BLaER1 (cell line): Measurements from ENCODE around the gene TMEM163.

Experiments
- H3K27ac ChIP-seq: shearing (Covaris generic); formaldehyde crosslinking; 2 replicates; pipeline ENCODE4 v1.8.1; 2022
- H3K27me3 ChIP-seq: shearing (Covaris generic); formaldehyde crosslinking; 2 replicates; pipeline ENCODE4 v1.8.1; 2022
- H3K36me3 ChIP-seq: shearing (Covaris generic); formaldehyde crosslinking; 2 replicates; pipeline ENCODE4 v1.8.1; 2022
- H3K4me1 ChIP-seq: shearing (Covaris generic); formaldehyde crosslinking; 2 replicates; pipeline ENCODE4 v1.8.1; 2022
- H3K4me2 ChIP-seq: shearing (Covaris generic); formaldehyde crosslinking; 2 replicates; pipeline ENCODE4 v1.8.1; 2022
- H3K4me3 ChIP-seq: shearing (Covaris generic); formaldehyde crosslinking; 2 replicates; pipeline ENCODE4 v1.8.1; 2022
- H3K9ac ChIP-seq: shearing (Covaris generic); formaldehyde crosslinking; 2 replicates; pipeline ENCODE4 v1.8.1; 2022
- H3K9me3 ChIP-seq: shearing (Covaris generic); formaldehyde crosslinking; 2 replicates; pipeline ENCODE4 v1.8.1; 2022
- H4K20me1 ChIP-seq: shearing (Covaris generic); formaldehyde crosslinking; 2 replicates; pipeline ENCODE4 v1.8.1; 2022
- Cebpa-rat ChIP-seq: shearing (Covaris generic); IDR thresholded peaks from 2 replicates; pipeline ENCODE4 v1.8.1; 2022

TMEM163 gene

DNA sequence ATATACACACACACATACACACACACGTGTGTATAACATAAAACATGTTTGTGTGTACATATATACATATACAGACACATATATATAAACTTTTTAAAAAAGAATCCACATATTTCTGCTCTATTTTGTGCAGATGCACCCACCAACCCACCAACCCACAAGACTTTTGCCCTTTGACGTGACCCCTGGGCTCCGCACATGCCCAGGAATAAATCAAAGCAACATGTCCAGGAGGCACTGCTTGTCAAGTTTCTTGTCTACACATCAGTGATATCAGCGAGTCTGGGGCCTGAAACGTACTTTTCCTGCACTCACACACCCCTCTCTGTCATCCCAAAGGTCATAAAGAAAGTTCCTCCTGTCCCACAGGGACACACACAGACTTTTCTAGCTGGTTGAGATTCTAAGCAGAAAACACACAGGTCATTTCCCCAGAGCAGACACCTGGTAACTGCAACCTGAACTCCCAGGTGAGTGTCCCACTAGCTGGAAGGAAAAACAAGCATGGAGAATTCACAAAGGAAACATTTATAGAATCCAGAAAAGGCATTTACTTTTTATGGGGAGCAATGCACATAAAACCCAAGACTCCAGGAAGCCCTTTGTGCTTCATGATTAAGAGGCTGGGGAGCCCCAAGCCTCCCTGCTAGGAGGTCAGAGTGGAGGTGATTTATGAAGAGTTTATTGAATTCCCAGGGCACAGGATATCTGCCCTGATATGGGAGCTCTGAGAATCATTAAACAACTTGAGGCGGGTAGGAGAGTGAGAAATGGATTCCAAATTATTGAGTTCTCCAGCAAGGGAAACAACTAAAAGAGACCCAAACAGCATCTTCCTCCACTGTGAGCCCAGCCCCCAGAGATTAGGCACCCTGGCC lies 253.3 kb downstream of the TMEM163 start:
- no peak for TF ChIP-seq Cebpa-rat
- H3K27ac ChIP-seq = no peak overlapping the region
- no peaks in the 10 kb centered on the region for H3K27me3 ChIP-seq

DNA sequence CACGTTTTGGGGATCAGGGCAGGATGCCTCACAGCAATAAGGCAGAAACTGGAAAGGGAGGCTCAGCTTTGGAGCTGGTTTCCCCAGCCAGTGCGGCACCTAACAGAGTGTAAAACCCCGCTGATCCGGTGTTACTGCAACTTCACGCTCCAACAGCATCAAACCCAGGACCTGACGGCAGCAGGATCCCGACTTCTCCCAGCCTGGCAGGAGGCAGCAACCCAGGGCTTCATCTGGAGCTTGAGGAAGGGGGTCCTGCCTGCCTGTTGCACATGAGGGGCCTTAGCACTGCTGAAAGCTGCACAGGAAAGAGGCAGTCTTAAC lies 255.1 kb downstream of the TMEM163 start:
- H3K27ac ChIP-seq = no peak overlapping the region
- H3K4me2 ChIP-seq = no peak overlapping the region
- H3K9ac ChIP-seq = no peak overlapping the region
- H3K4me1 ChIP-seq = no peaks in the 10 kb centered on the region
- H3K36me3 ChIP-seq = no peaks in the 10 kb centered on the region
- no peak for TF ChIP-seq Cebpa-rat
- H3K27me3 ChIP-seq = no peaks in the 10 kb centered on the region
- H3K9me3 ChIP-seq = no peaks in the 10 kb centered on the region
- H4K20me1 ChIP-seq = no peaks in the 10 kb centered on the region
- H3K4me3 ChIP-seq = no peak overlapping the region

More for the DNA sequence above, 253.3 kb downstream of the TMEM163 start:
- H3K4me3 ChIP-seq = no peak overlapping the region
- no peaks in the 10 kb centered on the region for H4K20me1 ChIP-seq
- H3K36me3 ChIP-seq = no peaks in the 10 kb centered on the region
- no peak overlapping the region for H3K4me2 ChIP-seq
- H3K4me1 ChIP-seq = no peaks in the 10 kb centered on the region
- H3K9me3 ChIP-seq = no peaks in the 10 kb centered on the region
- no peak overlapping the region for H3K9ac ChIP-seq

GRCh38 chr2:134462791-134463698 lies 255.8 kb downstream of the TMEM163 start:
- Histone ChIP-seq H3K27ac (no peak overlapping the region), H3K27me3 (no peaks in the 10 kb centered on the region), H3K36me3 (no peaks in the 10 kb centered on the region), H3K4me1 (peaks cover 1% of the 10 kb centered on the region; the same call in 1 of the 2 replicates), H3K4me3 (no peak overlapping the region), H3K4me2 (no peak overlapping the region), H3K9me3 (no peaks in the 10 kb centered on the region), H3K9ac (no peak overlapping the region), H4K20me1 (no peaks in the 10 kb centered on the region)
- TF ChIP-seq Cebpa-rat = no peak

DNA sequence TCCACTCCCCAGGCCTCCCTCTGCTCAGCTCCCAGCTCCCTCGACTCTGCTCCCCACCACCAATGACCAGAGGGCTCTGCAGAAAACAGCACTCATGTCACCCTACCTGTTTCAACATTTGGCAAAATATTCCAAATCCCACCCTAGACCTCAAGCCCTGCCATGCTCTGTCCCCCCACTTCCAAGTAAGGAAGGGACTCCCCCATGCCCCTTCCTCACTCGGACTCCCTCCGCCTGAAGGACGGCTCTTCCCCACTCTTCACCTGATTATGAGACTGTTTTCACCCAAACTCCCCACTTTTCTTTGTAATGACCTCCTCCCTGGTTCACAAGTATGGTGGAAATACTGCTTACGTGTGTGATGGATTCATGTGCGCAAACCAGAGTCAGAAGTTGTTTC lies 256.5 kb downstream of the TMEM163 start:
- H3K9ac ChIP-seq = no peak overlapping the region
- no peak for TF ChIP-seq Cebpa-rat
- no peaks in the 10 kb centered on the region for H4K20me1 ChIP-seq
- no peak overlapping the region for H3K27ac ChIP-seq
- no peaks in the 10 kb centered on the region for H3K9me3 ChIP-seq
- no peak overlapping the region for H3K4me2 ChIP-seq
- H3K36me3 ChIP-seq = no peaks in the 10 kb centered on the region
- H3K27me3 ChIP-seq = no peaks in the 10 kb centered on the region
- peaks cover 8% of the 10 kb centered on the region; the same call in 1 of the 2 replicates for H3K4me1 ChIP-seq
- no peak overlapping the region for H3K4me3 ChIP-seq

- peaks cover 8% of the 10 kb centered on the region; the same call in 1 of the 2 replicates for H3K4me1 ChIP-seq
- no peak overlapping the region for H3K9ac ChIP-seq
- H3K4me3 ChIP-seq = no peak overlapping the region
- no peaks in the 10 kb centered on the region for H4K20me1 ChIP-seq
- H3K27me3 ChIP-seq = no peaks in the 10 kb centered on the region
- no peak for TF ChIP-seq Cebpa-rat
- H3K27ac ChIP-seq = no peak overlapping the region
- H3K4me2 ChIP-seq = no peak overlapping the region
- peaks cover 1% of the 10 kb centered on the region for H3K36me3 ChIP-seq
- no peaks in the 10 kb centered on the region for H3K9me3 ChIP-seq
Measured at GRCh38 chr2:134461511-134461910, 257.3 kb downstream of the TMEM163 start.

DNA sequence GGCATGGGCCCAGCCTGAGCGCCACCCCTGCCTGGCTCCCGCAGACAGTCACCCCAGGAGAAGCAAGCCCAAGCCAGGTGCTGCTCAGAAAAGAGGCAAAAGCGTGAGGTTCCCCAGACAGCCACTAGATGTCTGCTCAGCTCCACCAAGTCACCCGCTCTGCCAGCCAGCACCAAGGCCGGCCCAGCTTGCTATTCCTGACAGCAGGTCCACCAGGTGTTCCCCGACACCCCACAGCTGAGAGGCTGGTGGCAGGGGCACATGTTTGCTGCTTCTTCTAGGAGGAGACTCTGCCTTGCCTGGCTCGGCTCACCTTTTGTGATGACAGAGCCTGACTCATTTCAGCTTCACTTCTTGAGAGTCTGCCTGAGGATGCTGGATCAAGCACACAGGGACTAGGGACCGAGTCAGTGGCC lies 258.2 kb downstream of the TMEM163 start:
- Histone ChIP-seq H3K27me3 (no peaks in the 10 kb centered on the region), H3K4me2 (no peak overlapping the region), H3K9ac (no peak overlapping the region; the same call in 1 of the 2 replicates), H4K20me1 (no peaks in the 10 kb centered on the region), H3K4me1 (peaks cover 8% of the 10 kb centered on the region; the same call in 1 of the 2 replicates), H3K9me3 (no peaks in the 10 kb centered on the region), H3K36me3 (peaks cover 8% of the 10 kb centered on the region), H3K27ac (no peak overlapping the region), H3K4me3 (no peak overlapping the region)
- no peak for TF ChIP-seq Cebpa-rat

- no peaks in the 10 kb centered on the region for H3K9me3 ChIP-seq
- H3K4me2 ChIP-seq = no peak overlapping the region
- H3K27ac ChIP-seq = no peak overlapping the region
- no peak overlapping the region for H3K9ac ChIP-seq
- H3K4me1 ChIP-seq = peaks cover 14% of the 10 kb centered on the region
- H4K20me1 ChIP-seq = no peaks in the 10 kb centered on the region
- no peak for TF ChIP-seq Cebpa-rat
- no peaks in the 10 kb centered on the region for H3K27me3 ChIP-seq
- H3K4me3 ChIP-seq = no peak overlapping the region
- H3K36me3 ChIP-seq = peaks cover 13% of the 10 kb centered on the region
Measured at GRCh38 chr2:134459706-134460406, 258.9 kb downstream of the TMEM163 start.

DNA sequence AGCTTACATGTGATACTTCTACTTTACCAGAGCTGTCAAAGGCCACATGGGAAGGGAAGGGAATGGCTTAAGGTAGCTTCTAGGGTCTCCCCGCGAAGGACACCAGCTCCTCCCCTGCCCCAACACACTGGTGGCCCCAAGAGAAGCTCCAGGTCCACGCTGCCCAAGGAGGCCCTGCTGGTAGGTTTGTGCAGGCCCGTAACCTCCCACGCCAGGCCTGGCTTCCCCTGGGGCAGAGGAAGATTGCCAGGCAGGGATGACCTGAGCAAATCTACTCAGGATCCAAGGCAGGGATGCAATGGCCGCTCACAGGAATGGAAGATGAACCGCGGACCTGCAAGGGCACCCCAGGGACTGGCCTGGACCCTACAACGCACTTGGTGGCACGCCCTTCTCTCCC lies 259.9 kb downstream of the TMEM163 start:
- no peak overlapping the region for H3K4me3 ChIP-seq
- H3K9me3 ChIP-seq = no peaks in the 10 kb centered on the region
- peaks cover 15% of the 10 kb centered on the region for H3K36me3 ChIP-seq
- peaks cover 23% of the 10 kb centered on the region for H3K4me1 ChIP-seq
- no peak overlapping the region for H3K27ac ChIP-seq
- H4K20me1 ChIP-seq = 0 out of 2 replicates have a peak, but pooled peaks cover 3% of the 10 kb centered on the region
- no peak for TF ChIP-seq Cebpa-rat
- no peak overlapping the region for H3K9ac ChIP-seq
- no peak overlapping the region for H3K4me2 ChIP-seq
- H3K27me3 ChIP-seq = no peaks in the 10 kb centered on the region

DNA sequence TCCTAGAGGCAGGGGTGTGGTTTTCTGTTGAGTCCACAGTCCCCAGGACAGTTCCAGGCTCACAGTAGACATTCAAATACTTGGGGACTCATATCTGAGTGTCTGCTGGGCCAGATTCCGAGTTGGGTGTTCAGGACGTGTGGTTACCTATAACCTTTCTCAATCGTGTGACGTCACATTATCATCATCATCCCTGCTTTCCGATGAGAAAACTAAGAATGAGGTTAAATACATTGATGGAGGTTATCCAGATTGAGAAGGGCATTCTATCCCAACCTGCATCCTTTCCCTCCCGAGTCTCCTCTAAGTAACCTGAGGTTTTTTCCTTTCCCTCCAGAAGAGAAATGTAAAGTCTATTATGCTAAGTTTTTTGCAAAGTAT lies 260.3 kb downstream of the TMEM163 start:
- no peak for TF ChIP-seq Cebpa-rat
- no peak overlapping the region for H3K4me2 ChIP-seq
- H3K9ac ChIP-seq = no peak overlapping the region
- no peak overlapping the region for H3K4me3 ChIP-seq
- peaks cover 20% of the 10 kb centered on the region for H3K36me3 ChIP-seq
- H4K20me1 ChIP-seq = 0 out of 2 replicates have a peak, but pooled peaks cover 8% of the 10 kb centered on the region
- H3K9me3 ChIP-seq = no peaks in the 10 kb centered on the region
- H3K27me3 ChIP-seq = no peaks in the 10 kb centered on the region
- H3K4me1 ChIP-seq = peaks cover 28% of the 10 kb centered on the region
- H3K27ac ChIP-seq = no peak overlapping the region
